ENCODE results near the gene GPR37L1. TPM values are rescaled to one million over a fixed set of nuclear protein-coding genes. Genes with fewer than 3 reads are reported as not detected.

Gene GPR37L1
- polyA plus RNA-seq, 4 donors: 0.10 to 0.37 (median 0.22) TPM; not detected in 1

- Histone ChIP-seq H3K27ac (ENCODE audit: low read depth in 1 of 3, low read length in 2 of 3) (no peak overlapping the region), H3K36me3 (ENCODE audit: control insufficient read depth in 3 of 3, insufficient read depth in 2 of 3, low read depth in 1 of 3, low read length in 3 of 3) (peaks cover 0 to 4% (median 0%) of the 10 kb centered on the region in 3 donors), H3K4me3 (ENCODE audit: low read depth in 1 of 3, low read length in 3 of 3) (no peak overlapping the region), H3K9me3 (ENCODE audit: control insufficient read depth in 2 of 2, insufficient read depth in 1 of 2, low read depth in 1 of 2, low read length in 1 of 2) (no peaks in the 10 kb centered on the region), H3K27me3 (ENCODE audit: control insufficient read depth in 3 of 3, insufficient read depth in 3 of 3, low read length in 3 of 3) (no peaks in the 10 kb centered on the region), H3K4me1 (ENCODE audit: control insufficient read depth in 3 of 3, insufficient read depth in 2 of 3, low read depth in 1 of 3, low read length in 2 of 3) (peaks cover 0 to 3% (median 0%) of the 10 kb centered on the region in 3 donors)
- WGBS, 3 donors: 80 to 93% (median 82%) methylated on average over 8 of the region's 8 CpGs
- DNase-seq (no peak), FAIRE-seq (no peak)
Measured at GRCh38 chr1:202150602-202151001, 27.9 kb downstream of the GPR37L1 start.

GRCh38 chr1:202151045-202151444 is 28.3 kb downstream of the GPR37L1 start:
- Histone ChIP-seq H3K27ac (ENCODE audit: low read depth in 1 of 3, low read length in 2 of 3) (no peak overlapping the region), H3K4me1 (ENCODE audit: control insufficient read depth in 3 of 3, insufficient read depth in 2 of 3, low read depth in 1 of 3, low read length in 2 of 3) (peaks cover 0 to 3% (median 0%) of the 10 kb centered on the region in 3 donors), H3K4me3 (ENCODE audit: low read depth in 1 of 3, low read length in 3 of 3) (no peak overlapping the region), H3K27me3 (ENCODE audit: control insufficient read depth in 3 of 3, insufficient read depth in 3 of 3, low read length in 3 of 3) (no peaks in the 10 kb centered on the region), H3K36me3 (ENCODE audit: control insufficient read depth in 3 of 3, insufficient read depth in 2 of 3, low read depth in 1 of 3, low read length in 3 of 3) (peaks cover 0 to 4% (median 0%) of the 10 kb centered on the region in 3 donors), H3K9me3 (ENCODE audit: control insufficient read depth in 2 of 2, insufficient read depth in 1 of 2, low read depth in 1 of 2, low read length in 1 of 2) (no peaks in the 10 kb centered on the region)
- DNase-seq: no peak
- WGBS, 3 donors: 81 to 90% (median 85%) methylated on average over 2 of the region's 2 CpGs
- no peak for FAIRE-seq

GRCh38 chr1:202152399-202152798 is 29.7 kb downstream of the GPR37L1 start:
- Histone ChIP-seq H3K4me1 (ENCODE audit: control insufficient read depth in 3 of 3, insufficient read depth in 2 of 3, low read depth in 1 of 3, low read length in 2 of 3) (peaks cover 0 to 3% (median 0%) of the 10 kb centered on the region in 3 donors), H3K4me3 (ENCODE audit: low read depth in 1 of 3, low read length in 3 of 3) (no peak overlapping the region), H3K27me3 (ENCODE audit: control insufficient read depth in 3 of 3, insufficient read depth in 3 of 3, low read length in 3 of 3) (no peaks in the 10 kb centered on the region), H3K9me3 (ENCODE audit: control insufficient read depth in 2 of 2, insufficient read depth in 1 of 2, low read depth in 1 of 2, low read length in 1 of 2) (no peaks in the 10 kb centered on the region), H3K36me3 (ENCODE audit: control insufficient read depth in 3 of 3, insufficient read depth in 2 of 3, low read depth in 1 of 3, low read length in 3 of 3) (peaks cover 0 to 4% (median 0%) of the 10 kb centered on the region in 3 donors), H3K27ac (ENCODE audit: low read depth in 1 of 3, low read length in 2 of 3) (no peak overlapping the region)
- 88 to 89% (median 89%) methylated on average over 8 to 10 of the region's 10 CpGs for WGBS, 3 donors
- DNase-seq (no peak), FAIRE-seq (no peak)

GRCh38 chr1:202153284-202153683 is 30.6 kb downstream of the GPR37L1 start:
- peaks cover 0 to 4% (median 0%) of the 10 kb centered on the region in 3 donors for H3K36me3 ChIP-seq (ENCODE audit: control insufficient read depth in 3 of 3, insufficient read depth in 2 of 3, low read depth in 1 of 3, low read length in 3 of 3)
- DNase-seq (no peak), FAIRE-seq (no peak)
- no peaks in the 10 kb centered on the region for H3K9me3 ChIP-seq (ENCODE audit: control insufficient read depth in 2 of 2, insufficient read depth in 1 of 2, low read depth in 1 of 2, low read length in 1 of 2)
- H3K27ac ChIP-seq (ENCODE audit: low read depth in 1 of 3, low read length in 2 of 3): no peak overlapping the region
- peaks cover 0 to 3% (median 0%) of the 10 kb centered on the region in 3 donors for H3K4me1 ChIP-seq (ENCODE audit: control insufficient read depth in 3 of 3, insufficient read depth in 2 of 3, low read depth in 1 of 3, low read length in 2 of 3)
- H3K27me3 ChIP-seq (ENCODE audit: control insufficient read depth in 3 of 3, insufficient read depth in 3 of 3, low read length in 3 of 3): no peaks in the 10 kb centered on the region
- WGBS, 3 donors: 86 to 90% (median 87%) methylated on average over 4 of the region's 4 CpGs
- H3K4me3 ChIP-seq (ENCODE audit: low read depth in 1 of 3, low read length in 3 of 3): no peak overlapping the region

GRCh38 chr1:202154148-202154765 is 31.5 kb downstream of the GPR37L1 start:
- Histone ChIP-seq H3K27me3 (ENCODE audit: control insufficient read depth in 3 of 3, insufficient read depth in 3 of 3, low read length in 3 of 3) (no peaks in the 10 kb centered on the region), H3K9me3 (ENCODE audit: control insufficient read depth in 2 of 2, insufficient read depth in 1 of 2, low read depth in 1 of 2, low read length in 1 of 2) (no peaks in the 10 kb centered on the region), H3K4me3 (ENCODE audit: low read depth in 1 of 3, low read length in 3 of 3) (no peak overlapping the region), H3K27ac (ENCODE audit: low read depth in 1 of 3, low read length in 2 of 3) (no peak overlapping the region), H3K4me1 (ENCODE audit: control insufficient read depth in 3 of 3, insufficient read depth in 2 of 3, low read depth in 1 of 3, low read length in 2 of 3) (peaks cover 0 to 3% (median 0%) of the 10 kb centered on the region in 3 donors), H3K36me3 (ENCODE audit: control insufficient read depth in 3 of 3, insufficient read depth in 2 of 3, low read depth in 1 of 3, low read length in 3 of 3) (peaks cover 0 to 4% (median 0%) of the 10 kb centered on the region in 3 donors)
- FAIRE-seq: no peak
- no peak for DNase-seq
- WGBS, 3 donors: 86 to 90% (median 88%) methylated on average over 10 of the region's 10 CpGs

- H3K36me3 ChIP-seq (ENCODE audit: control insufficient read depth in 3 of 3, insufficient read depth in 2 of 3, low read depth in 1 of 3, low read length in 3 of 3): peaks cover 0 to 4% (median 0%) of the 10 kb centered on the region in 3 donors
- H3K4me1 ChIP-seq (ENCODE audit: control insufficient read depth in 3 of 3, insufficient read depth in 2 of 3, low read depth in 1 of 3, low read length in 2 of 3): peaks cover 0 to 3% (median 0%) of the 10 kb centered on the region in 3 donors
- H3K4me3 ChIP-seq (ENCODE audit: low read depth in 1 of 3, low read length in 3 of 3): no peak overlapping the region
- FAIRE-seq (no peak), DNase-seq (peak; percentile 68 to 71)
- no peaks in the 10 kb centered on the region for H3K27me3 ChIP-seq (ENCODE audit: control insufficient read depth in 3 of 3, insufficient read depth in 3 of 3, low read length in 3 of 3)
- WGBS, 3 donors: 16 to 38% (median 28%) methylated on average over 11 of the region's 11 CpGs
- no peaks in the 10 kb centered on the region for H3K9me3 ChIP-seq (ENCODE audit: control insufficient read depth in 2 of 2, insufficient read depth in 1 of 2, low read depth in 1 of 2, low read length in 1 of 2)
- no peak overlapping the region for H3K27ac ChIP-seq (ENCODE audit: low read depth in 1 of 3, low read length in 2 of 3)
Measured at GRCh38 chr1:202154766-202155477, 32.2 kb downstream of the GPR37L1 start.

- Histone ChIP-seq H3K9me3 (ENCODE audit: control insufficient read depth in 2 of 2, insufficient read depth in 1 of 2, low read depth in 1 of 2, low read length in 1 of 2) (no peaks in the 10 kb centered on the region), H3K27me3 (ENCODE audit: control insufficient read depth in 3 of 3, insufficient read depth in 3 of 3, low read length in 3 of 3) (no peaks in the 10 kb centered on the region), H3K27ac (ENCODE audit: low read depth in 1 of 3, low read length in 2 of 3) (no peak overlapping the region), H3K4me3 (ENCODE audit: low read depth in 1 of 3, low read length in 3 of 3) (no peak overlapping the region), H3K36me3 (ENCODE audit: control insufficient read depth in 3 of 3, insufficient read depth in 2 of 3, low read depth in 1 of 3, low read length in 3 of 3) (peaks cover 0 to 3% (median 0%) of the 10 kb centered on the region in 3 donors), H3K4me1 (ENCODE audit: control insufficient read depth in 3 of 3, insufficient read depth in 2 of 3, low read depth in 1 of 3, low read length in 2 of 3) (peaks cover 0 to 3% (median 0%) of the 10 kb centered on the region in 3 donors)
- 22 to 36% (median 32%) methylated on average over 8 of the region's 8 CpGs for WGBS, 3 donors
- no peak for FAIRE-seq
- peak; percentile 19 to 57 for DNase-seq
Measured at GRCh38 chr1:202155478-202156021, 32.8 kb downstream of the GPR37L1 start.

- FAIRE-seq (no peak), DNase-seq (no peak)
- Histone ChIP-seq H3K4me3 (ENCODE audit: low read depth in 1 of 3, low read length in 3 of 3) (no peak overlapping the region), H3K4me1 (ENCODE audit: control insufficient read depth in 3 of 3, insufficient read depth in 2 of 3, low read depth in 1 of 3, low read length in 2 of 3) (peaks cover 0 to 3% (median 0%) of the 10 kb centered on the region in 3 donors), H3K9me3 (ENCODE audit: control insufficient read depth in 2 of 2, insufficient read depth in 1 of 2, low read depth in 1 of 2, low read length in 1 of 2) (no peaks in the 10 kb centered on the region), H3K27ac (ENCODE audit: low read depth in 1 of 3, low read length in 2 of 3) (no peak overlapping the region), H3K36me3 (ENCODE audit: control insufficient read depth in 3 of 3, insufficient read depth in 2 of 3, low read depth in 1 of 3, low read length in 3 of 3) (no peaks in the 10 kb centered on the region), H3K27me3 (ENCODE audit: control insufficient read depth in 3 of 3, insufficient read depth in 3 of 3, low read length in 3 of 3) (no peaks in the 10 kb centered on the region)
- 77 to 90% (median 83%) methylated on average over 7 to 8 of the region's 8 CpGs for WGBS, 3 donors
Measured at GRCh38 chr1:202156590-202156989, 33.9 kb downstream of the GPR37L1 start.
